Stimulated activated memory B cell treated with anti-CD40 and anti-IgM and Interleukin-4, amounts not matched to agents 10 μg/mL and 1 μg/mL and 100 μg/mL, for 72 hours (primary cell): ENCODE data around the gene DERA.
"Not testable (repeated sequence)": the region's sequence is repeated elsewhere in the genome, so short reads cannot be mapped to it uniquely, and the experiment has no call there.

Experiments
- ATAC-seq: fragments of 150-1000 bp; cut with Tn5 transposase; 2 replicates; pipeline ENCODE4 v1.10.0; 2021
- H3K27ac Mint-ChIP-seq: one replicate; pipeline ENCODE4 v1.8.0; 2022; ENCODE audit warnings: mild to moderate bottlenecking, mixed read lengths
- H3K27me3 Mint-ChIP-seq: one replicate; pipeline ENCODE4 v1.8.0; 2022; ENCODE audit warnings: mixed read lengths
- H3K36me3 Mint-ChIP-seq: one replicate; pipeline ENCODE4 v1.8.0; 2022; ENCODE audit warnings: mixed read lengths
- H3K4me1 Mint-ChIP-seq: one replicate; pipeline ENCODE4 v1.8.0; 2022; ENCODE audit warnings: mixed read lengths
- H3K4me3 Mint-ChIP-seq: one replicate; pipeline ENCODE4 v1.8.0; 2022; ENCODE audit warnings: mild to moderate bottlenecking, moderate library complexity, mixed read lengths
- H3K9me3 Mint-ChIP-seq: one replicate; pipeline ENCODE4 v1.8.0; 2022; ENCODE audit warnings: mixed read lengths

Gene DERA

DNA sequence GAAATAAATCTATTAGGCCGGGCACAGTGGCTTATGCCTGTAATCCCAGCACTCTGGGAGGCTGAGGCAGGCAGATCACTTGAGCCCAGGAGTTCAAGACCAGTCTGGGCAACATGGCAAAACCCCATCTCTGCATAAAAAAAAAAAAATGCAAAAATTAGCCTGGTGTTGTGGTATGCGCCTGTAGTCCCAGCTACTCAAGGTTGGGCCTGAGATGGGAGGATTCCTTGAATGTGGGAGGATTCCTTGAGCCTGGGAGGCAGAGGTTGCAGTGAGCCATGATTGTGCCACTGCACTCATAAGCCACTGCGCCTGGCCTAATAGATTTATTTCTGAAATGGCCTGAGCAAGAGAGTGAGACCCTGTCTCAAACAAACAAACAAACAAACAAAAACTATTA is 55.9 kb downstream of the DERA start:
- not testable (repeated sequence) for H3K4me3 Mint-ChIP-seq, H3K9me3 Mint-ChIP-seq, H3K27ac Mint-ChIP-seq, ATAC-seq, H3K27me3 Mint-ChIP-seq, H3K4me1 Mint-ChIP-seq
- peaks cover 45% of the 10 kb centered on the region for H3K36me3 Mint-ChIP-seq

DNA sequence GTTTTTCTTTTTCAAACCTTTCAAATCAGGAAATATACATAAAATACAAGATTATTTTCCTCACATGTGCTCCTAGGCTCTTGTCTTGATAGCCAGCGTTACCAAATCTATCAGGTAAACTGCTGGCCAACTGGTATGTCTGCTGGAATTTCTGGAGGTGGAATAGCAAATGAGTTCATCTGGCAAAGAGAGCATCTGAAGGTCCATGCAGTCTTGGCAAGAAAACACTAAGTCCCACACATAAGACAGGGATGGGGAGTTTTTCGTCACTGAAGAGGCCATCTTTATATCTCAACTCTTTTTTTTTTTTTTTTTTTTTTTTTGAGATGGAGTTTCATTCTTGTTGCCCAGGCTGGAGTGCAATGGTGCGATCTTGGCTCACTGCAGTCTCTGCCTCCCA is 60.1 kb downstream of the DERA start:
- H3K27ac Mint-ChIP-seq: no peak overlapping the region

DNA sequence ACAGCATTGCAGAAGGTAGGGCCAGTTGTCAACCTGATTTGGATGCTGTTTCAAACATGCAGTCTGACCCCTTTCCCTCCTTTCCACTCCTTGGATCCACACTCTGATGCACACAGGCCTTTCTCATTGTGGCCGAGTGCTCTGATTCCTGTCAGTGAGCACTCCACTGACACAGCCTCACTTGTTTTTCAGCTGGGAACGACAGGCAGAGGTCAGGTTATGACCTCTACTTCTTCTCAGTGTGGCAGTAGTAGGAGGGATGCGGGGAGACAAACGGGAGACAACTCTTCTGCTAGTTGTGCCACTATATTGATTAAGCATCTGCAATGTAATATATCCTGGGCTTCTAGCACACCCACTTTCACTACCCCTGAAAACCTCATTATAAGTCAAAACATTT is 61.8 kb downstream of the DERA start:
- peaks cover 52% of the 10 kb centered on the region for H3K36me3 Mint-ChIP-seq
- no peak overlapping the region for H3K4me3 Mint-ChIP-seq
- ATAC-seq: no peak
- no peak overlapping the region for H3K27ac Mint-ChIP-seq
- no peaks in the 10 kb centered on the region for H3K27me3 Mint-ChIP-seq
- no peaks in the 10 kb centered on the region for H3K4me1 Mint-ChIP-seq
- no peaks in the 10 kb centered on the region for H3K9me3 Mint-ChIP-seq

More for the DNA sequence above, 60.1 kb downstream of the DERA start:
- ATAC-seq: no peak
- H3K4me3 Mint-ChIP-seq: no peak overlapping the region
- no peaks in the 10 kb centered on the region for H3K4me1 Mint-ChIP-seq
- H3K36me3 Mint-ChIP-seq: peaks cover 49% of the 10 kb centered on the region
- H3K27me3 Mint-ChIP-seq: no peaks in the 10 kb centered on the region
- H3K9me3 Mint-ChIP-seq: no peaks in the 10 kb centered on the region

DNA sequence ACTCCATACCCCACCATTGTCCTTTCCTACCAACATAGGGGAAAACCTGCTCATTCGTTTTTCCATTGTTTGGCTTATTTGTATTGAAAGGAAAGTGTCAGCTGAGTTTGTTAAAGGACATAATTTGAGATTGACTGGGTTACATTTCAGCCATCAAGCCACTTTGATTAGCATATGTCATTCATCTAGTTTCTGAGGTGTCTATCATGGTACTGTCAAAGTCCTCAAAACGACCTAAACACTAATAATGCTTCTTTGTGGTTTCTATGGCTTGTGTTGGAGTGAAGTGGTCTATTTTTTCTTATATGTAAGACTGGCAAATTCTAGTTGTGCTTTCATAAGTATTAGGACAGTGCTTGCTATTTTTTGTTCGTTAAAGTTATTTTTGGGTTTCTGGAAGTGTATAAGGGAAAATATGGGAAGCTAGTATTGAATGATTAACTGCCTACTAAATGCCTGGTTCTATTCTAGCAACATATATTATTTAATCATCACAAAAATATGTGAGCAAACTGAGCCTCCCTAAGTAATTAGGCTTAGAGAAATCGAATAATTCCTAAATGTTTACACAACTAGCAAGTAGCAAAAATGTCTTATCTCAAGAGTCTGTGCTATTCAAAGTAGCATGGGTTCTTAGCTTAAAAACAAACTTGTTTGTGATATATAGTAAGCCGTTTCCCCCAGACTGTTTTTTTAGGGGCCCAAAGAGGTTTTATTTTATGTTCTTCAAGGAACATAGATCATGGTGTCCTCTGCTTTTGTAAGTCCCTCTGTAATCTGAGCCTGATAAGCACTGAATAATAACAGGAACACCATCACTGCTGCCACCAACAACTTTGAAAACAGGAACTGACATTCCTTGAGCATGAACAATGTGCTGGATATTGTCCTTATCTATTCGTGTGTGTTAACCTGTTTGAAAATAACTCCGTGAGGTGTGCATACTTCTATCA is 67.1 kb downstream of the DERA start:
- H3K27me3 Mint-ChIP-seq: no peaks in the 10 kb centered on the region
- no peaks in the 10 kb centered on the region for H3K9me3 Mint-ChIP-seq
- H3K4me3 Mint-ChIP-seq: no peak overlapping the region
- no peak for ATAC-seq
- H3K36me3 Mint-ChIP-seq: peaks cover 43% of the 10 kb centered on the region
- no peaks in the 10 kb centered on the region for H3K4me1 Mint-ChIP-seq
- H3K27ac Mint-ChIP-seq: no peak overlapping the region

DNA sequence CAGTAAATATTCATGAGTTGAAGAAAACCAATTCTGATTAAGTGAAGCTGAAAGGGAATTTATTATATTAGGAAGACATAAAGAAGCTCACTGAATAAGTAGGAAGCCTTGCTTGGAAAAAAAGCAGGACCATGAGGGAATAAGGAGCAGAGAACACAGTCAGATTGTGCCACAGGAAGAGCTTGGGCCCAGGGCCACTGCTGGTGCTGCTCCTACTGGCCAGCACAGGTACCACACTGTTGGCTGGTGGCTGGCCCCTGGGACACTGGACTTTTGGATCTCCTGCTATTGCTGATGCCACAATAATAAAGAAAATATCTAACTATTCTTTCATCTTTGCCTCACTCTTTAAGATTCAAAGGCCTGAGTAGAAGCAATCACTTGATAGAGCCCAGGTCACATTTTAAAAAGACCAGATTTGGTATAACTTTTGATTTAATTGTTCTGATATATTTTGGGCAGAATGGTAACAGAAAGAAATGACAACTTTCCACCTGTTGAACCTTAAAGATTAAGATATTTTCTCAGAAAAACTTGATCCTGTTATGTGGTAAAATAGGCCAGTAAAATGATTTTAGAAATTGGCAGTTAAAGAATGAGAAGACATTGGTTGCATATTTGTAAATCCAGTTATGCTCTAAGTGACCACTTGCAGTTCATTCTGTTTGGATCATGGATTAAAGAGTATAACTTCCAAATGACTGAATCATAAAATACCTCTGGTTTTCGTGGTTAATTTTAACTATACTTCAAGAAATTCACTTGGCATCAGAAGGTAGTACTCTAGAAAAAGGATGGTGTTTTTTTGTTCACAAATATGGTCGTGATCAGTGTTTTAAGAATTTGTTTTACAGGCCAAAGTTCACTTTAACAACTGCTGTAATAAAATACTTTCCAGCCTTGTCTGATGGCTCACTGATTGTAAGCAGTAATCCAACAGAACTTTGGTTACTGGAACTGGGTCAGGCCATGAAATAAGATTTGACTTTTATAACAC is 68.3 kb downstream of the DERA start:
- peaks cover 51% of the 10 kb centered on the region for H3K36me3 Mint-ChIP-seq

DNA sequence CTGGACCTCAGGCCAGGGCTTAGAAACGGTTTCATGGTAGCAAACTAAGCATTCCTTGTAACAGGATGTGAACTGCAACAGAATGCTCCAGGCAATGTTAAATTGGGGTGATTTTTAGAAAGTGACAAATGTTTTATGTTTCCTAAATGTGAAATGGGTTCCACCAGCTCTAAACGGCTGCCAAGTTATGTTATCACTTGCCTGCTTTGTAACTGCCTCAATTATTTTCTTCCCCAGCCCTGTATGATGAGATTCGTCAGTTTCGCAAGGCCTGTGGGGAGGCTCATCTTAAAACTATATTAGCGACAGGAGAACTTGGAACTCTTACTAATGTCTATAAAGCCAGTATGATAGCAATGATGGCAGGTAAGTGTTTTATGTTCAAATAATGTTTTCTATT is 70.9 kb downstream of the DERA start:
- Mint-ChIP-seq H3K4me1 (peaks cover 23% of the 10 kb centered on the region), H3K4me3 (no peak overlapping the region), H3K36me3 (peaks cover 58% of the 10 kb centered on the region), H3K27me3 (no peaks in the 10 kb centered on the region), H3K9me3 (peaks cover 2% of the 10 kb centered on the region), H3K27ac (no peak overlapping the region)
- ATAC-seq: no peak

More for the DNA sequence above, 68.3 kb downstream of the DERA start:
- no peaks in the 10 kb centered on the region for H3K27me3 Mint-ChIP-seq
- H3K4me3 Mint-ChIP-seq: no peak overlapping the region
- H3K9me3 Mint-ChIP-seq: no peaks in the 10 kb centered on the region
- ATAC-seq: no peak
- H3K4me1 Mint-ChIP-seq: no peaks in the 10 kb centered on the region
- H3K27ac Mint-ChIP-seq: no peak overlapping the region

DNA sequence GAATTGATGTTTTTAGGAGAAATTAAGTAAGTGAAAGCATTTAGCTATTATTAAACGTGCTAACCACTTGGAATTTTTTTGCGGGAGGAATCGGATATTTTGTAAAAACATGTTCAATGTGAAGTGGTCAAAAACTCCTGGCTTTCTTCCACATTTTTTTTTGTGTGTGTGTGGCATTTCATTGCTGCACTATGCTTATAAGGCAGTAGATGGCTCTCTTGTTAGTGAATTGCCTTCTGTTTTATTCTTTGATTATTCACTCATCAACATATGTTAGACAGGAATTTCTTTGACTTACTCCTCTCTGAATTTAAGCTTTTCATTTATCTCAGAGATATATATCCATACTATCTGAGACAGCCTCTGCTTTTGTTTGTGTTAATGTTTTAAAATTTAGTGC is 71.3 kb downstream of the DERA start:
- Mint-ChIP-seq H3K4me1 (peaks cover 23% of the 10 kb centered on the region), H3K27ac (no peak overlapping the region), H3K27me3 (no peaks in the 10 kb centered on the region), H3K9me3 (peaks cover 2% of the 10 kb centered on the region), H3K36me3 (peaks cover 58% of the 10 kb centered on the region), H3K4me3 (no peak overlapping the region)
- no peak for ATAC-seq

DNA sequence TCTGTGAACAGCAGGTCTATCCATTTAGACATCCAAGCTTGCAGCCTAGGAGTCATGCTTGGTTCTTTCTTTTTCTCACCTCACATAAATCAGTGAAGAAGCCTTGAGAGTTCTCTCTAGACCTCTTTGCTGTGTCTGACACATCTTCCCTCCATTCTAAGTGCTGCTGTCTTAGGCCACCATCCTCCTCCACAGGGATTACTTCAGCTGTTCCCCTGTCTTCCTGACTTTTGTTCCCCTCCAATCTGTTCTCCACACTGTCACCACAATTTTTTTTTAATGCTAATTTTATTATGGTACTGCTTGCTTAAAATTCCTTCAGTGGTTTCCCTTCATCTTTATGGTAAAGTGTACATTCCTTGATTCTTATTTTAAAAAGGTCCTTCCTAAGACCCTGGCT is 71.8 kb downstream of the DERA start:
- Mint-ChIP-seq H3K4me1 (peaks cover 23% of the 10 kb centered on the region), H3K27ac (no peak overlapping the region), H3K36me3 (peaks cover 58% of the 10 kb centered on the region), H3K27me3 (no peaks in the 10 kb centered on the region), H3K4me3 (no peak overlapping the region), H3K9me3 (peaks cover 2% of the 10 kb centered on the region)
- ATAC-seq: no peak

DNA sequence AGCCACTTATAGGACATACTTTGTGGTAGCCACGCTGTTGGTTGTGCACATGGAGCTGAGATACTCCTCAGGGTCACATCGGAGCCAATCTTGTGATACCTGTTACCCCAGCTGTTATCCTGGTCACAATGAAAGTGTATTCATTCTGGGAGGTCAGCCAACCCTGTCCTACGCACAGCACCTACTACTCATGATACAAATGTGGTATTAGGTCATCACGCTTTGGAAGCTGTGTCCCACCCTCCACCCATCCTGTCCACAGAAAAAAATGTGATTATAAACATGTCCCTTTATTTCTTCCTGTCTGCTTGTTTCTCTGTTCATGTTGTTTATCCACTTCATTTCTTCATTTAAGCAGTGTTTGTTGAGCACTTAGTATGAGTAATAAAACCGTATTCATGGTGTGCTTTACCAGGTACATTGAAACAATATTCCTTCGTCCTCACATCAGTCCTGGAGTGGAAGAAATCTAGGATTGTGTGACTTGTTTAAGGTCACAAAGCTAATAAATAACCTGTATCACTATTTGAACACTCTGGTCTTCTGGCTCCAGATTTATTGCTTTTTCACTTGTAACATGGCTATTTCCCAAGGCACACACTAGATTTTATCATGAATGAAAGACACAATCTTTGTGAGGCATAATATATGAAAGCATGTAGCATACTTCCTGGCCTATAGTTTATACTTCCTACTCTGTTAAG is 73.1 kb downstream of the DERA start:
- Mint-ChIP-seq H3K4me3 (no peak overlapping the region), H3K9me3 (peaks cover 2% of the 10 kb centered on the region), H3K4me1 (peaks cover 23% of the 10 kb centered on the region), H3K36me3 (peaks cover 61% of the 10 kb centered on the region), H3K27me3 (no peaks in the 10 kb centered on the region), H3K27ac (no peak overlapping the region)
- peak; percentile 8 for ATAC-seq

DNA sequence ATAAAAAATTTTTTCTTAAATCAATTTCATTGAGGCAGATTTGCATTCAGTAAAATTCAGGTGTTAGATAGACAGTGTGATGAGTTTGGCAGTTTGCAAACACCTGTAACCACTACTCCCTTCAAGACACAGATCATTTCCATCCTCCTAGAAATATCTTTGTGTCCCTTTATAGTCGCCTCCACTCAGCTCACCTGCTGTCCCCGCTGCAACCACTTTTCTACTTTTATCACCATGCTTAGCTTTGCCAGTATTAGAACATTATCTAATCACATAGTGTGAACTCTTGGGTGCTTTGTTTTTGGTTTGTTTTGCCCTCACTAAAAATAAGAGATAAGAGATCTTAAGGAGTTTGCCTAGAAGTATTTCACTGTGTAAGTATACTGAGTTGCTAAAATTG is 73.8 kb downstream of the DERA start:
- ATAC-seq: no peak
- Mint-ChIP-seq H3K36me3 (peaks cover 64% of the 10 kb centered on the region), H3K9me3 (peaks cover 2% of the 10 kb centered on the region), H3K27ac (no peak overlapping the region), H3K4me3 (no peak overlapping the region), H3K4me1 (peaks cover 23% of the 10 kb centered on the region), H3K27me3 (no peaks in the 10 kb centered on the region)

DNA sequence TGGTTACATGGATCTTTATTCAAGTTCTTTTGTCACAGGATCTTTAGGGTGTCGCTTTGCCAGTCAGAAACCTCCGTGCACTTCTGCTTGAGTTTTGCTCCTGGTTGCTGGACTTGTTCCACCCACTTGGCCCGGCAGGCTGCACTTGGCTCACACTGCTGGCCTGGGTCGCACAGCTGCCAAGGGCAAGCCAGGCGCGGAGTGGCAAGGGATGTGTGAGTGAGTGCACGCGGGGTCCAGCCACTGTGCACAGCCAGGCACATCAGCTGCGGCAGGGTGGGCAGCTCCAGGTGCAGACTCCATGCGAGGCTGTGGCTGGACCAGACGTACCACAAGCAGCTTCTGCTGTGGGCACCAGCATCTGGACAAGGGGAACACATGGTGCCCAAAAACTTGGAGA is 76.6 kb downstream of the DERA start:
- Mint-ChIP-seq H3K9me3 (peaks cover 2% of the 10 kb centered on the region), H3K27ac (no peak overlapping the region), H3K36me3 (peaks cover 88% of the 10 kb centered on the region), H3K4me1 (peaks cover 23% of the 10 kb centered on the region), H3K27me3 (no peaks in the 10 kb centered on the region), H3K4me3 (no peak overlapping the region)
- no peak for ATAC-seq

DNA sequence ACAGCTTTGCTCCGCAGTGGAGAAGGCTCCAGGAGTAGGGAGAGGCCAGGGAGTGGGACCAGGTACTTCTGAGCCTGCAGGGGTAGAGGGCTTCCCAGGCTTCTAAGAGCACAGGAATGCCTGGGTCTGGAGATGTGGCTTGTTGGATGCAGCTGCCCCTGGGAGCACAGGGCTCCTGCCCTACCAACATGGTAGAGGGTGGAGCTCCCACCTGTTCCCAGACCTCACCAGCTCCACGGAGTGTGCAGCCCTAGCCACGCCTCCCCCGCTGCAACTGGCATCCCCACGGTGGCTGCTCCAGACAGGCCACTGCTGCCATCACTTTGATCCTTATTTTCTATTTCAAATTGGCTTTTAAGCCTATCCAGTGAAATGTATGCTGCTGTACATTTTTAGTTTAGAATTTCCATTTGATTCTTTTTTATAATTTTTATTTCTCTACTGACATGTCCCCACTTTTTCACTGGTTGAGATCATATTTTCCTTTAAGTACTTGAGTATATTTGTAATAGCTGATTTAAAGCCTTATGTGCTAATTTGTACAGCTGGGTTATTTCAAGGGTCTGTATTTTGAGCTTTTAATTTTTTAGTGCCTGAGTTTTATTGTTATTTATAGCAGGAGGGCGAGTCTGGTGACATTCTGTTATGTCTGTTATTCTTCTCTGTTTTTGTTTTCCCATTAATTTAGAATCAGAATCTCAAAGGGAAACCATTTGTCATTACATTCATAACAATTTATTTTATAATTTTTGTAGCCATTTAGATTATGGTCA is 78.0 kb downstream of the DERA start:
- peaks cover 2% of the 10 kb centered on the region for H3K9me3 Mint-ChIP-seq

DNA sequence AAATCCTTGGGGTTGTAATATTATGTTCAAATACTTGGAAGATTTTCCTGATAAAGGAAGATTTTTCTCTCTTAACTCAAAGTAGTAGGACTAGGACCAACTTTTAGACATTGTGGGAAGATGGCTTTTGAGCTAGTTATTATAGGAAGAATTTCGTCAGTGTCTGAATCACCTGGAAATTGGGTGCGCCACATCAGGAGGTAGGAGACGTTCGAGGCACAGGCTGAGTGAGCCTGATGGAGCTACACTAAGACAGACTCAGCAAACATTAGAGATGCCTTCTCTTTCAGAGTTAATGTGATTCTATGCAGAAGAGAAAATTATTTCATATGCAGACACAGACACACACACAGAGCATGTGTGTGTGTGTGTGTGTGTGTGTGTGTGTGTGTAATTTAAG is 84.7 kb downstream of the DERA start:
- Mint-ChIP-seq H3K27me3 (no peaks in the 10 kb centered on the region), H3K36me3 (peaks cover 42% of the 10 kb centered on the region), H3K27ac (no peak overlapping the region), H3K4me3 (no peak overlapping the region), H3K4me1 (no peaks in the 10 kb centered on the region), H3K9me3 (no peaks in the 10 kb centered on the region)
- ATAC-seq: no peak

More for the DNA sequence above, 78.0 kb downstream of the DERA start:
- peaks cover 23% of the 10 kb centered on the region for H3K4me1 Mint-ChIP-seq
- H3K4me3 Mint-ChIP-seq: no peak overlapping the region
- ATAC-seq: no peak
- peaks cover 82% of the 10 kb centered on the region for H3K36me3 Mint-ChIP-seq
- no peak overlapping the region for H3K27ac Mint-ChIP-seq
- H3K27me3 Mint-ChIP-seq: no peaks in the 10 kb centered on the region

DNA sequence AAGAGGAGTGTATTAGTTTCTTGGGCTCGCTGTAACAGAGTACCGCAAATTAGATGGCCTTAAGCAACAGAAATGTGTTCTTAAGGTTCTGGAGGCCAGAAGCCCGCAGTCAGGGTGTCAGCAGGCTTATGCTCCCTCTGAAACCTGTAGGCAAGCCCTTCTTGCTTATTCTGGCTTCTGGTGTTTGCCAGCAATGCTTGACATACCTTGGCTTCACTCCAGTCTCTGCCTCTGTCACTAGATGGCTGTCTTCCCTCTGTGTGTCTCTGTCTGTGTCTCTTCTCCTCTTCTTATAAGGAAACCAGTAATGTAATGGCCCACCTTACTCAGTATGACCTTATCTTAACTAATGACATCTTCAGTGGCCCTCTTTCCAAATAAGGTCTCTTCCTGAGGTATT is 85.1 kb downstream of the DERA start:
- no peak overlapping the region for H3K27ac Mint-ChIP-seq
- H3K27me3 Mint-ChIP-seq: no peaks in the 10 kb centered on the region

More for the DNA sequence above, 85.1 kb downstream of the DERA start:
- Mint-ChIP-seq H3K4me3 (no peak overlapping the region), H3K36me3 (peaks cover 37% of the 10 kb centered on the region), H3K4me1 (no peaks in the 10 kb centered on the region), H3K9me3 (no peaks in the 10 kb centered on the region)
- no peak for ATAC-seq
